Measurements from ENCODE around the gene RASL12.
"Not testable (repeated sequence)": the region's sequence is repeated elsewhere in the genome, so short reads cannot be mapped to it uniquely, and the experiment has no call there.

RASL12 gene

GRCh38 chr15:65055201-65055870 is 12.5 kb downstream of the RASL12 start:
- DNase-seq = peak in 1 of 5 experiments; percentile 42

- peak in 3 of 5 experiments; percentile 23 to 49 (median 27) for DNase-seq
These were observed 13.2 kb downstream of the RASL12 start for GRCh38 chr15:65054333-65055200.

GRCh38 chr15:65052956-65053355 is 14.8 kb downstream of the RASL12 start:
- DNase-seq = no peak

- no peak for DNase-seq
These were observed 16.5 kb downstream of the RASL12 start for GRCh38 chr15:65051266-65051665.

GRCh38 chr15:65050270-65050669 is 17.5 kb downstream of the RASL12 start:
- no peak for DNase-seq

- DNase-seq = peak; percentile 55 to 91 (median 82)
These were observed 18.4 kb downstream of the RASL12 start for GRCh38 chr15:65049418-65049840.

- no peak for DNase-seq
These were observed 19.6 kb downstream of the RASL12 start for GRCh38 chr15:65048241-65048640.

- DNase-seq = no peak
These were observed 22.9 kb downstream of the RASL12 start, which contains the start of gene SLC51B for GRCh38 chr15:65044724-65045481. Gene SLC51B, plus strand, starts transcription at chr15:65045387. Its CDS starts 4,618 bp downstream, at chr15:65050005.

GRCh38 chr15:65044218-65044617 is 23.6 kb downstream of the RASL12 start:
- not testable (repeated sequence) for DNase-seq

- no peak for DNase-seq
These were observed 24.9 kb downstream of the RASL12 start for GRCh38 chr15:65042776-65043327.

GRCh38 chr15:65041787-65042186 is 26.0 kb downstream of the RASL12 start:
- DNase-seq = no peak

GRCh38 chr15:65040461-65040860 is 27.3 kb downstream of the RASL12 start:
- DNase-seq = no peak

- no peak for DNase-seq
These were observed 29.0 kb downstream of the RASL12 start for GRCh38 chr15:65038836-65039235.

- DNase-seq = no peak
These were observed 29.4 kb downstream of the RASL12 start for GRCh38 chr15:65038428-65038827.

GRCh38 chr15:65037309-65037708 is 30.5 kb downstream of the RASL12 start:
- DNase-seq = no peak

GRCh38 chr15:65034719-65035118 is 33.1 kb downstream of the RASL12 start:
- no peak for DNase-seq

- peak in 1 of 5 experiments; percentile 67 for DNase-seq
These were observed 34.0 kb downstream of the RASL12 start for GRCh38 chr15:65033659-65034269.

GRCh38 chr15:65032801-65033537 is 34.8 kb downstream of the RASL12 start:
- DNase-seq = peak in 3 of 5 experiments; percentile 14 to 59 (median 23)

- DNase-seq = no peak
These were observed 38.0 kb downstream of the RASL12 start for GRCh38 chr15:65029736-65030208.

- DNase-seq = peak; percentile 71 to 90 (median 89)
These were observed 38.7 kb downstream of the RASL12 start, which contains the start of gene MTFMT for GRCh38 chr15:65028921-65029735. Gene MTFMT, minus strand, starts transcription at chr15:65029639. Its CDS starts 26 bp downstream, at chr15:65029613.
